ENCODE results near the gene OR52H1. TPM values are rescaled to one million over a fixed set of nuclear protein-coding genes. Genes with fewer than 3 reads are reported as not detected.
A peak's percentile ranks its signal among the peaks of the same experiment; 100 is the strongest.
"Not testable (repeated sequence)": the region's sequence is repeated elsewhere in the genome, so short reads cannot be mapped to it uniquely, and the experiment has no call there.

OR52H1 gene
- total RNA-seq: under 1 TPM; 0.25 to 0.27 TPM
- long read RNA-seq: 0 reads

DNA sequence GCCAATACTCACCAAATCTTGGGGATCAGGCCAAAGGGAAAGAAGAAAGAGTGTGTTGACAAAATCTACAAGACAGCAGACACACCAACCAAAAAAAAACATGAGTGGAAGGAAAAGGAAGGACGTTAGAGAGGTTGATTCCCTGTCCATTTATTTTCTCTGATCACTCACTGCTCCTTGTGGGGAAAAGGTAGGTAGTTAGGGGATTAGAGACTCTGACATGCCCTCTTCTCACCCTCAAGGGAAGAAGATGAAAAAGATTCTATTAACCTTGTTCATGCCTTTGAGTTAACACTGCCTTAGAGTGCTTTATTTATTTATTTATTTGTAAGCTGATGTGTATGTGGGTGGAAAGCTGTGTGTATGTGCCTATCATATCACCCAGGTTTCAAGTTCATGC is at the start of gene OR52H1:
TSS of gene OR52H1 (minus strand) at position 101 of the 400 bp plus-strand sequence. CDS start 3,035 bp downstream, outside the sequence.
- intact Hi-C loops (cut with DNase I, micrococcal nuclease): no loop called here
- DNase-seq (no peak), ATAC-seq (no peak)

DNA sequence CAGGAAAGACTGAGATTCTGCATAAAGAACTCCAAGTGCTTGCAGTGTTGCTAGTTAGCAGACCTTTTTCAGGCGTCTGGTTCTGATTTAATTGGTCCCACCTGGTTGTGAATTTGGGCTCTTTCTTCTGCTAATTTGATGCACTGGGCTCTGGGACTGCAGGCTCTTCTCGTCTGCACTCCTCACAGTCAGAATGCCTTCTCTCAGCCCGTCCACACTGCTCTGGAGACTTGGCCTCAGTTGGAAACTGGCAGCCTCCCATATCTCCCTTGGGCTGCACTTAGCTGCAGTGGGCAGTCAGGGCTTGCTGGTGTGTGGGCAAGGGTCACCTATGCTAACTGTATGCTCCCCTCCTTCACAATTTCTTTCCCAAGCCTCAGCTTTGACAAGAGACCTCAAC is 49.6 kb upstream of the OR52H1 start:
- no peak for ATAC-seq
- DNase-seq: no peak
- intact Hi-C loops (cut with DNase I, micrococcal nuclease): loop anchor here in 1 of 2 donors (10.0 kb wide), 1 partner anchor 87 kb away; the partner anchor contains the start of genes TRIM22 and TRIM5

DNA sequence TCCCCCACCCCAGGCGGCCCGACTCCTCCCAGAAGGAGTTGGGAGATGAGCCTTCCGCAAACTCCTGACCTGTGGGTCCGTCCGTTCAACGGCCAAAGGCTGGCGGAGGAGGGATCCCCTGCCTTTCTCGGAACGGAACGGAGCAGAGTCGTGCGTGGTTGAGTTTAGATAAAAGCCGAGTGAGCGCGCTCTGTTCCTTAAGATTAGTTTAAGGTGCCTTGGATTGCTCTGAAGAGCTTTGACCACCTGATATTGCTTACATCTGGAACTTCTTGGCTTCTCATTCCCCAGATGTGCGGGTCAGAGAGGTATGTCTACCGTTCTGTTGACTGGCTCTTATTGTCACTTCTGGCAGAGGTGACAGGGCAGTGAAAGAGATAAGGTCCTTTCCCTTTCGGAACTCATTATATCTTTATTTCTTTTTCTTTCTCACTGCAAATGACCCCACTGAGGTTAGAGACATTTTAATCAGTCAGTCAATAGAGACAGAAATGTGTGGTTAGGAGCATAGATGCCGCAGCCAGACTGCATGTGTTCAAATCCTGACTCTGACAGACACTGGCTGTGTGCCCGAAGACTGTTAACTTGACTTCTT is 48.4 kb upstream of the OR52H1 start, which contains the start of gene TRIM6:
TSS of gene TRIM6 (plus strand) at position 31 of the 595 bp plus-strand sequence. CDS start at position 292, 261 bp downstream.
- intact Hi-C loops (cut with DNase I, micrococcal nuclease): loop anchor here in 1 of 2 donors (10.0 kb wide), 1 partner anchor 88 kb away; the partner anchor contains the start of genes TRIM22 and TRIM5
- ATAC-seq (peak; percentile 82), DNase-seq (peak; percentile 46 to 58)

DNA sequence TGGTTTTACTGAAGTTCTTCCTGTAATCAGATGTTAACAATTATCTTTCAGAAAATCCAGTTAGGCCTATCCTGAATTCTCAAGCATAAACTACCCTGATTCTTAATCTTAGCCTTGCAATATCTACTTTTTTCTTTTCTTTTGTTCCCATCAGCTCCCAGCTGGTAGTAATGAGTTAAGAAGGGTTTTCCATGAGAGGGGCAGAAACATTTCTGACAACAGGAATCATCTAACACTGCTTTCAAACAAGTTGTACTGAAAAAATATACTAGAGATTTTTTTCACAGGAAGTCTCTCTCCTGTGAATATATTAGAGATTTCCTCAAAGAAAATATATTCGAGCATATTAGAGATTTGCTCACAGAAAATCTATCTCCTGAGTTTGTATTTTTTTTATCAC is 44.8 kb upstream of the OR52H1 start:
- DNase-seq (no peak), ATAC-seq (no peak)
- intact Hi-C loops (cut with DNase I, micrococcal nuclease): loop anchor here in 1 of 2 donors (10.0 kb wide), 1 partner anchor 92 kb away; the partner anchor contains the start of genes TRIM22 and TRIM5

DNA sequence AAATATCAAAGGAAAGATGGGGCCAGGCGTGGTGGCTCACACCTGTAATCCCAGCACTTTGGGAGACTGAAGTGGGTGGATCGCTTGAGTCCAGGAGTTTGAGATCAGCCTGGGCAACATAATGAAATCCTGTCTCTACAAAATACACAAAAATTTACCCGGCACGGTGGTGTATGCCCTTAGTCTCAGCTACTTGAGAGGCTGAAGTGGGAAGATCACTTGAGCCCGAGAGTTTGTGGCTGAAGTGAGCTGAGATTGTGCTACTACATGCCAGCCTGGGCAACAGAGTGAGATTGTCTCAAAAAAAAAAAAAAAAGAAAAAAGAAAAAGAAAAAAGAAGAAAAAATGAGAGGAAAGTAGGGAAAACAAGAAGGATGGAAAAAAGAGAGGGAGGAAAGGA is 44.3 kb upstream of the OR52H1 start:
- DNase-seq (no peak), ATAC-seq (no peak)
- intact Hi-C loops (cut with DNase I, micrococcal nuclease): loop anchor here in 1 of 2 donors (10.0 kb wide), 1 partner anchor 92 kb away; the partner anchor contains the start of genes TRIM22 and TRIM5

DNA sequence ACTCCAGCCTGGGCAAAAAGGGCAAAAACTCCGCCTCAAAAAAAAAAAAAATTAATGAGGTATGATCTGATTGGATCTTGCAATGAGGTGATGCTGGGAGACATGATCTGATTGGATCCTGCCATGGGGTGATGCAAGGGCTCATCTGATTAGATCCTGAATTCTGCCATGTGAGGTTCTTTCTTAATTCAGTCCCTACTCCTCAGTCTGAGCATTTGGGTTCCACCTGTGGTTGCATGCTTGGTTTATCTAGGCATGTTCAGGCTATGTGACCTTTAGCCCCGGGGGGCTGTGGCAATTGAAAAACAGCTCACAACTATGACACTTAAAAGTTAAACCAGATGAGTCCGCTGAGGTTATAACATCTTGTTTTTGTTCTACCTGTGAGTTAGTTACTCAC is 43.3 kb upstream of the OR52H1 start:
- no peak for ATAC-seq
- intact Hi-C loops (cut with DNase I, micrococcal nuclease): loop anchor here in 1 of 2 donors (10.0 kb wide), 1 partner anchor 93 kb away; the partner anchor contains the start of genes TRIM22 and TRIM5
- DNase-seq: no peak

DNA sequence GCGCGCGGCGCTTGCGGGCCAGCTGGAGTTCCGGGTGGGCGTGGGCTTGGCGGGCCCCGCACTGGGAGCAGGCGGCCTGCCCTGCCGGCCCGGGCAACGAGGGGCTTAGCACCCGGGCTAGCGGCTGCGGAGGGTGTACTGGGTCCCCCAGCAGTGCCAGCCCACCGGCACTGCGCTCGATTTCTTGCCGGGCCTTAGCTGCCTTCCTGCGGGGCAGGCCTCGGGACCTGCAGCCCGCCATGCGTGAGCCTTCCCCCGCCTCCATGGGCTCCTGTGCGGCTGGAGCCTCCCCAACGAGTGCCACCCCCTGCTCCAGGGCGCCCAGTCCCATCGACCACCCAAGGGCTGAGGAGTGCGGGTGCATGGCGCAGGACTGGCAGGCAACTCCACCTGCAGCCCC is 41.6 kb upstream of the OR52H1 start:
- intact Hi-C loops (cut with DNase I, micrococcal nuclease): loop anchor here in 1 of 2 donors (10.0 kb wide), 1 partner anchor 95 kb away; the partner anchor contains the start of genes TRIM22 and TRIM5
- not testable (repeated sequence) for ATAC-seq

DNA sequence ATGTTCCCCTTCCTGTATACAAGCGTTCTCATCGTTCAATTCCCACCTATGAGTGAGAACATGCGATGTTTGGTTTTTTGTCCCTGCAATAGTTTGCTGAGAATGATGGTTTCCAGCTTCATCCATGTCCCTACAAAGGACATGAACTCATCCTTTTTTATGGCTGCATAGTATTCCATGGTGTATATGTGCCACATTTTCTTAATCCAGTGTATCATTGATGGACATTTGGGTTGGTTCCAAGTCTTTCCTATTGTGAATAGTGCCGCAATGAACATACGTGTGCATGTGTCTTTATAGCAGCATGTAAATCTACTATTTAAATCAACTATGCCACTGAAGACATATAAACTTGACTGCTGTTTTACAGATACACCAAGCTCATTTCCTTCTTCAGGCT is 36.1 kb upstream of the OR52H1 start:
- intact Hi-C loops (cut with DNase I, micrococcal nuclease); ATAC-seq; DNase-seq: not testable (repeated sequence)

More for the DNA sequence above, 41.6 kb upstream of the OR52H1 start:
- DNase-seq: not testable (repeated sequence)

DNA sequence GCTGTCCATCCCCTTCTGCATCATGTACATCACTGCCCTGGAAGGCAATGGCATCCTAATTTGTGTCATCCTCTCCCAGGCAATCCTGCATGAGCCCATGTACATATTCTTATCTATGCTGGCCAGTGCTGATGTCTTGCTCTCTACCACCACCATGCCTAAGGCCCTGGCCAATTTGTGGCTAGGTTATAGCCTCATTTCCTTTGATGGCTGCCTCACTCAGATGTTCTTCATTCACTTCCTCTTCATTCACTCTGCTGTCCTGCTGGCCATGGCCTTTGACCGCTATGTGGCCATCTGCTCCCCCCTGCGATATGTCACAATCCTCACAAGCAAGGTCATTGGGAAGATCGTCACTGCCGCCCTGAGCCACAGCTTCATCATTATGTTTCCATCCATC is 32.7 kb upstream of the OR52H1 start:
- DNase-seq (no peak), ATAC-seq (no peak)
- intact Hi-C loops (cut with DNase I, micrococcal nuclease): no loop called here

DNA sequence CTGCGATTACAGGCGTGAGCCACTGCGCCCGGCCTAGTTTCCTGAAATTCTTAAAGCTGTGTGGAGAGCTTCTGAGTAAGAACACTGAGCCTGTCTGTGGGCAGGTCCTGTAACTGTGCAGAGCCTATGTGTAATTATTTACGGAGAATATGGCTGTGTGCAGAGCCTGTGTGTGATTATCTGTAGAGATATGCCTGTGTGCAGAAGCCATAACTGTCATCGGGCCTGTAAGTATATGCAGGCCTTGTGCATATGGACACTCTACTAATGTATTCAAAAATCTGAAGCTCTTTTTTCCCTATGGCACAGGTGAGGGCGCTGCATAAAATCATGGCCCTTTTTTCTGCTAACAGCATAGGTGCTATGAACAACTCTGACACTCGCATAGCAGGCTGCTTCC is 32.2 kb upstream of the OR52H1 start, which contains the start of gene OR52B6:
TSS of gene OR52B6 (plus strand) at position 301 of the 400 bp plus-strand sequence. CDS start at position 301, 0 bp downstream.
- ATAC-seq: no peak
- intact Hi-C loops (cut with DNase I, micrococcal nuclease): no loop called here
- DNase-seq: no peak

DNA sequence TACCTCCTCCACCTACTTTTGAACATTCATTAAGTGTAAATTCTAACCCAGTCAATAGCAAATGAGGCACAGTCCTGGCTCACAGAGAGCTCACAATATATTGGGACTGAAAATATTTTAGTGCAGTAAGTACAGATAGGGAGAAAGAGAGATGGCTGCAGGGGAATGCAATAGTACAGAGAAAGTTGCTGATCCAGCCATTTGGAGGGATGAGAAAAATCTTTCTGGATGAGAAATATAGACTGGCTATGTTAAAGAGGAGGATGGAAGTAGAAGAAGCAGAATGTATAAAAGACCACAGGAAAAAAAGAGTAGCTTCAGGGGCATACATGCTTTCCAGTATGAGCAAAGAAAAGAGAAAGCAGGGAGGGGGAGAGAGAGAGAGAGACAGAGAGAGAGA is 28.8 kb upstream of the OR52H1 start:
- intact Hi-C loops (cut with DNase I, micrococcal nuclease): no loop called here
- ATAC-seq (no peak), DNase-seq (no peak)

DNA sequence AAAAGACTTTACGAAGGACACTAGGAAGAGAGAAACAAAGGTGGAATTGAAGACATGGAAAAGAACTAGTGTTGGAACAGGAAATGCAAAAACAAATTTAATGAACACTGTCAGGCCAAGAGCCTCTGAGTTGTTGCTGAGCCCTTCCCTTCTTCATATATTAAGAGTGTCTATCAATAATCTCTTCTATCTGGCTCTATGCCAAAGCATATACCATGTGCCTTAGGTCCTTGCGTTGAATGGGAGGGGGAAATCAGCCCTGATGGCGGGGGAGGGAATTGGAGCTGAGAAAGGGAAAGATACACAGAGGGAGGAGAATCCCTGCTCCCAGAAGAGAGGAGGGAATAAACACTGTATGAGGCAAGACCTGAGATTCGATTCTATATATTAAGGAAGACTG is 26.8 kb upstream of the OR52H1 start:
- ATAC-seq: no peak
- DNase-seq: no peak
- intact Hi-C loops (cut with DNase I, micrococcal nuclease): no loop called here

DNA sequence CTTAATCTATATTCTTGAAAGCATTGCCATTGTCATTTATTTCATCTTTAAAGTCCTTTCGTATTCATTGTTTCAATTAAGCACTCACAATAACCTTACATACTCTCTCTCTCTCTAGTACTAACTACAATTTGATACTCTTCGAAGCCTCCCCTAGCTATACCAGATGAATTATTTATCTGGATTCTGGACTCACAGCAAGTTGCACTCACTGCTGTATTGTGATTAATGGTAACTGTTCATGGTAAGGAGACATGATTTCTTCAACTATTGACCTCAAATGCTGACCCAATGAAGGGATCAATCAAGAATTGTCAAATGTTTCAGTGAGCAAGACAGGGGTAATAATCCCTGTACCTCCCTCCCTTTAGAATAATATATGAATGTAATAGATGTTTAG is 26.3 kb upstream of the OR52H1 start:
- no peak for ATAC-seq
- no peak for DNase-seq
- intact Hi-C loops (cut with DNase I, micrococcal nuclease): no loop called here

DNA sequence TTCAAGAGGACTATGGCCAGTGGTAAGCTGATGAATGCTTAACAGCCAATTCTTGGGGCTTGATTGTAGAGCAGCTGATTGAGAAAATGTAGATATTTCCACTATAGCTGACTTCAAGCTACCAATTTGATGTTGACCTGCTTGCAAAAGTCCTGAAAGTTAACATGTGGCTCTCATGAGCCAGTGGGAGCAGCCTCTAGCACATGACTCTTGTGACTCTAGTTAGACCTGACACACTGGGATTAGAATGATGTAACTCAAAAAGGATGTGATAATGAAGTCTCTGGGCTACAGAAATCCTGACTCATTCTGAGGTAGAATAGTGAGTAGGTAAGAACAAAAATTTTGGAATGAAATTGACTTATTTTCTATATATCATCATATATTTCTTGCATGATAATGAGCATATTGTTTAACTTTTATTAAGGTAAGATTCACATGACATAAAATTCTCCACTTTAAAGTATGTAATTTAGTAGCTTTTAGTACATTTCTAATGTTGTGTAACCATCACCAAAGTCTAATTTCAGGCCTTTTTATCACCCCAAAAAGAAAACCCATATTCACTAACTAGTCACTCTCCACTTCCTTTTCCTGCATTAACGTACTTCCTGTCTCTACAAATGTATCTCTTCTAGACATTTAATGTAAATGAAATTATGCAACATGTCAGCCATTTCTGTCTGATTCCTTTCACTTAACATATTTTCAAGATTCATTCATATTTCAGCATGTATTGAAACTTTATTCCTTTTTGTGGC is 16.1 kb upstream of the OR52H1 start:
- ATAC-seq: no peak
- DNase-seq: no peak
- intact Hi-C loops (cut with DNase I, micrococcal nuclease): no loop called here

DNA sequence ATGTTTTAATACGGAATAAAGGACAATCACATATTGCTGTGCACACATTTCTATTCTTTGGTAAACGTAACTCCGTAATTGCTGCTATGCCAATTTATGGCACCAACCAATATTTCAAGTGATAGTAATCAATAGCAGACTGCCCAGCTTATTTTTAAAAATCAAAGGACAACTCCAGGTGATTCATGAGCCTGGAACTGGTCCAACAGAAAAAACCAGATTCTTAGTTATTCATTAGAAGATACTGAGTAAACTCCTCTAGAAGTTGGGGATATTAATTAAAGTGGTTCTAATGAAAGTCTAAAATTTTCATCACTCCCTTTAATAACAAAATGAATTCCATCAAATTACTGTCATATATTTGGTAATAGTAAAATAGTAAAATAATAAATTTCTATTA is 9.4 kb upstream of the OR52H1 start:
- DNase-seq: no peak
- no peak for ATAC-seq
- intact Hi-C loops (cut with DNase I, micrococcal nuclease): no loop called here

DNA sequence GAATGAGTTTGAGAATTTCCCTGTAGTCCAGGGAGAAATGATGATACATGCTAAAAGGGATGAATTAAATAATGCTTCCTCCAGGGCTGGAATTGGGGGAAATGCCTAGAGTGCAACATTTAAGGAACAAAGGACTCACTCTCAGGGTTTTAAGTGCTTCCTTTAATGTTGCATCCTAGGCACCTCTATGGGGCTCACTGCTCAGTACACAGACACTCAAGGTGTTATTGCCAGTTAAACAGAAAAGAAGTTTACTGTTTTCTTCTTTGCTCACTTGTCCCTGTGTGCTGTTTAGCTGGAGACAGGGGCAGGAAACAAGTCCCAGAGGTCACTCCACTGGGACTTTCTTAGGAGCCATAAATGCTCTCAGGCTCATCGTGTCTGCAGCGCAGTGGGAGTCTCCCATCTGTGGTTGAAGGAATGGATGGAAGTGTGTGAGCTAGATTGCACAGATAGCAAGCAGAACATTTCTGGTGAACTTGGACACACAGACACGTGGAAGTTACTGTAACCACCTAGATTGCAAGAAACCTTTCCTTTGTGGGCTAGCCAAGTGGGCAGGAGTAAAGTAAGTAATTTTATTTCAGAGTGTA is 8.4 kb upstream of the OR52H1 start:
- intact Hi-C loops (cut with DNase I, micrococcal nuclease): no loop called here
- no peak for DNase-seq
- no peak for ATAC-seq

DNA sequence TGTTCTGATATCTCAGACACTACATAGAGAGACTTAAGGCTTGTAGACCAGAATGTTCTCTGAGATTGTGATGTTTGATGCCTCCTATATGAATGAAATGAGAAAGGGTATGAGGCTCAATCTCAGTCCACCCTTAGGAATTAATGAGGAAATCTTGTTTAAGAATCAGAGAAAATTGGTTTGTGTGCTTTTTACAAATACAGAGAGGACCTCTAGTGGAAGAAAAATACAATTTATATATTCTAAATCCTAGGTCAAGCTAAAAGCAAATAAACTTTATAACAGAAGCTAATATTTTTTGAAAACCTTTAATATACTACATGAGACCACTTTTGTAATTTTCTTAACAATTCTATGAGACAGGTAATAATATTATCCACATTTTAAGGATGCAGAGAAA is 5.0 kb upstream of the OR52H1 start:
- intact Hi-C loops (cut with DNase I, micrococcal nuclease): no loop called here
- ATAC-seq (no peak), DNase-seq (no peak)

DNA sequence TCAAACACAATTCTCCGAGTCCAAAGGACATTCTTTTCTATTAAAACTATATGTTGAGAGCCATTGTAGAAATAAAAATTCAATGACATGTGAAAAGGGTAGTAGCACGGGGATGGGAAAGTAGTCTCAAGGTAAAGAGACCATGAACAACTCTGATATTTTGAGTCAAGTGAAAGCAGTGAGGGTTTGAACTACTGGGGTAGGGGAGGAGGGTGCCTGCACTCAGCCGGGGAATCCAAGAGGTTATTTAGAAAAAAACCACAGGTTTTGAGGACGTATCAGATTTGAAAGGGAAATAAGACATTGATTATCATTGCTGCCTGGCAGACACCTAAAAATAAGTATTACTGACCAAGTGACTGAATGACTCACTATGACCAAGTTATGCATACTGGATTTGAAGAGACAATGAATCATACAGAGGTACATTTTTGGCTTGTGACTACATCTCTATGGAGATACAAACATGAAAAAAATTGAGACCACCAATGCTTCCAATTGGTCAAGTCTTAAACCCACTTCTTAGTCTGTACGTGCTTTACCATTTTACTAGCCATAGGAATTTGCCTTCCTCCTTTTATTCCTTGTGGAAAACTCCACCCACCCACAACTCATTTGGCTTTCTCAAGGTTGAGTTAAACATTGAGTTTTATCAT is 2.2 kb upstream of the OR52H1 start:
- ATAC-seq (no peak), DNase-seq (no peak)
- intact Hi-C loops (cut with DNase I, micrococcal nuclease): no loop called here

DNA sequence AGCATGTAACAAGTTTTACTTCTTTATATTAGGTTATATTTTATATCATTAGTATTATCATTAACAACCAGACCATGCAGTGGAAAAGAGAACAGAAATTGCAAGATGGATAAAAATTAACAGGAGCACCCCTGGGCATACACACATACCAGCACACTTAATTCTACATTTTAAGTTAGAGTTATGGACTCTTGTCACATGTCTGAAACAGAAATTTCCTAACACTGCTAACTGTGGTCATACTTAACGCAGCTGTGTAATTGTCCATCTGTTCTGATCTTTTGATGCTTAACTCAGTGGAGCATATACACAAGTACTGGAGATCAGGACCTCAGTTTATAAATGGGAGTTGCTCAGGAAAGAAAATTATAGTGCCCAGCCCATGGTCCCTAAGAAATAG is 358 bp downstream of the OR52H1 start:
- no peak for ATAC-seq
- intact Hi-C loops (cut with DNase I, micrococcal nuclease): no loop called here
- DNase-seq: no peak

Measured in left colon (tissue), 2 donors.